Karpas-422 (cell line): Measurements from ENCODE around the gene MED14. TPM values are rescaled to one million over a fixed set of nuclear protein-coding genes. Genes with fewer than 3 reads are reported as not detected.
"Not testable (repeated sequence)": the region's sequence is repeated elsewhere in the genome, so short reads cannot be mapped to it uniquely, and the experiment has no call there.

Experiments
- DNase-seq: peaks from one replicate; pipeline ENCODE4 v3.0.0-alpha.2; 2015
- H2AFZ ChIP-seq: fragments of 200-600 bp; sonication (generic); 2 replicates; pipeline ENCODE4 v1.6.1; 2014; ENCODE audit warnings: antibody characterized with exemption, low read length, mixed read lengths
- H3K27ac ChIP-seq: fragments of 200-600 bp; sonication (generic); 2 replicates; pipeline ENCODE4 v1.5.1; 2014; ENCODE audit warnings: mild to moderate bottlenecking, low read length, moderate library complexity
- H3K27me3 ChIP-seq: fragments of 200-600 bp; sonication (generic); 2 replicates; pipeline ENCODE4 v1.6.1; 2014; ENCODE audit warnings: low read length, mixed read lengths
- H3K36me3 ChIP-seq: fragments of 200-600 bp; sonication (generic); 2 replicates; pipeline ENCODE4 v1.6.1; 2014; ENCODE audit warnings: low read length, mixed read lengths; ENCODE audit not compliant: insufficient read depth
- H3K4me1 ChIP-seq: fragments of 200-600 bp; sonication (generic); 2 replicates; pipeline ENCODE4 v1.6.1; 2014; ENCODE audit warnings: mild to moderate bottlenecking, low read length, mixed read lengths
- H3K4me2 ChIP-seq: fragments of 200-600 bp; sonication (generic); 2 replicates; pipeline ENCODE4 v1.6.1; 2014; ENCODE audit warnings: low read length, low read depth, mild to moderate bottlenecking; ENCODE audit not compliant: poor library complexity, severe bottlenecking
- H3K4me3 ChIP-seq: fragments of 200-600 bp; sonication (generic); 2 replicates; pipeline ENCODE4 v1.5.1; 2014; ENCODE audit warnings: mild to moderate bottlenecking, antibody characterized with exemption, low read length, mixed read lengths
- H3K79me2 ChIP-seq: fragments of 200-600 bp; sonication (generic); 2 replicates; pipeline ENCODE4 v1.6.1; 2014; ENCODE audit warnings: mild to moderate bottlenecking, low read length, mixed read lengths
- H3K9ac ChIP-seq: fragments of 200-600 bp; sonication (generic); 2 replicates; pipeline ENCODE4 v1.6.0; 2014; ENCODE audit warnings: low read length
- H3K9me2 ChIP-seq: fragments of 200-600 bp; sonication (generic), shearing (Covaris generic); replicated peaks from 2 replicates; pipeline ENCODE4 v1.6.0; 2014; ENCODE audit warnings: mild to moderate bottlenecking, low read length, moderate library complexity; ENCODE audit not compliant: insufficient read depth
- H3K9me3 ChIP-seq: fragments of 300-700, 200-600 bp; sonication (generic); 2 replicates; pipeline ENCODE4 v1.6.1; 2014; ENCODE audit warnings: low read length, mixed read lengths
- H4K20me1 ChIP-seq: fragments of 200-600 bp; sonication (generic); 2 replicates; pipeline ENCODE4 v1.6.1; 2014; ENCODE audit warnings: mild to moderate bottlenecking, antibody characterized with exemption, low read length, low read depth; ENCODE audit not compliant: insufficient read depth
- total RNA-seq: library from RNA; depleted of rRNA; stranded (reverse); fragments of >200 nt; shearing (Covaris generic); gene quantifications from 2 replicates; pipeline ENCODE4 v1.2.3, GENCODE V29; 2014; ENCODE audit warnings: low replicate concordance; rRNA removed

Gene MED14
- total RNA-seq: 37.9 and 77.9 TPM in 2 replicates

DNA sequence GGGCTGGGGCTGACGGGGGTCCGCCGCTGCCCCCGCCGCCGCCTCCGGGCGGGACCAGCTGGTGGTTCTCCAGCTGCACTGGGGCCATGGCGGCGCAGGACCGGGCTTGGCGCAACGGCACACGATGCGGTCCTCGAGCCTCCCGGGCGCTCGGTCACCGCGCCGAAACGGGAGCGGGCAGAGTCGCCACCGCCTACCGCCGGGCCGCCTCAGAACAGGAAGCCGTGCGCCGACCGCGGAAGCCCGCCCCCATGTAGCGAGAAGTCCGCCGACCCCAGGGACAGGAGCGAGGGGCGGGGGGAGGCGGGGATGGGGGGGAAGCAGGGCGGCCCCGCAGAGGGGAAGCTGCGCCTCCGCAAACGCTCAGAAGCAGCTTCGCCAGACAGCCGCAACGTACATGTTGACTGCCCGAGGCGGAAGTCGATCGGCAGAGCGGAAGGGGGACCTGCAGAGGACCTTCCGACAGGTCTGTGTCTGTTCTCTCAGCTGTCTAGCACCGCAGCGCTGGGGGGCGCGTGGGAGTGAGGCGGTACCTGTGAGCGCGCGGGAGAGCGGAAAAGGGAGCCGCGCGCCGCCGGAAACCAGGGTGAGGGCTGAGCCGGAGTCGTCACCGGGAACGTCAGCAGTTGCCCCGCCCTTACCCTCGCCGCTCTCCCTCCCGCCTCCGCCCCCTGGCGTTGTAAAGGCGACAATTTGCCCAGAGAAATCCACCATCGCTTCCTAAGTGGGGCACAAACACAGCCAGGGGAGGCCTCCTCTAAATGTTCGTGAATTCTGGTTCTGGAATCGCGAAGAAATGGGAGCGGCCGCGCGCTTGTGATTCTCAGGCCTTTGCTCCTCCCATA lies at the start of gene MED14:
Gene MED14 (minus strand): TSS at position 218 of the 845 bp plus-strand sequence. CDS start 130 bp downstream, at position 88.
- H4K20me1 ChIP-seq: peaks cover 6% of the 10 kb centered on the region; the same call in 1 of the 2 replicates
- H3K9ac ChIP-seq: peak within 1 kb of the TSS; percentile 87
- H3K4me3 ChIP-seq: peak within 1 kb of the TSS; percentile 94
- no peaks in the 10 kb centered on the region for H3K36me3 ChIP-seq
- no peaks in the 10 kb centered on the region for H3K9me2 ChIP-seq
- H3K79me2 ChIP-seq: peaks cover 45% of the 10 kb centered on the region
- no peaks in the 10 kb centered on the region for H3K9me3 ChIP-seq
- peak within 1 kb of the TSS; percentile 93 for H3K4me2 ChIP-seq
- no peaks in the 10 kb centered on the region for H3K27me3 ChIP-seq
- DNase-seq: peak; percentile 97
- H2AFZ ChIP-seq: peak within 1 kb of the TSS; percentile 93
- H3K27ac ChIP-seq: peak within 1 kb of the TSS; percentile 74
- peaks cover 36% of the 10 kb centered on the region for H3K4me1 ChIP-seq

DNA sequence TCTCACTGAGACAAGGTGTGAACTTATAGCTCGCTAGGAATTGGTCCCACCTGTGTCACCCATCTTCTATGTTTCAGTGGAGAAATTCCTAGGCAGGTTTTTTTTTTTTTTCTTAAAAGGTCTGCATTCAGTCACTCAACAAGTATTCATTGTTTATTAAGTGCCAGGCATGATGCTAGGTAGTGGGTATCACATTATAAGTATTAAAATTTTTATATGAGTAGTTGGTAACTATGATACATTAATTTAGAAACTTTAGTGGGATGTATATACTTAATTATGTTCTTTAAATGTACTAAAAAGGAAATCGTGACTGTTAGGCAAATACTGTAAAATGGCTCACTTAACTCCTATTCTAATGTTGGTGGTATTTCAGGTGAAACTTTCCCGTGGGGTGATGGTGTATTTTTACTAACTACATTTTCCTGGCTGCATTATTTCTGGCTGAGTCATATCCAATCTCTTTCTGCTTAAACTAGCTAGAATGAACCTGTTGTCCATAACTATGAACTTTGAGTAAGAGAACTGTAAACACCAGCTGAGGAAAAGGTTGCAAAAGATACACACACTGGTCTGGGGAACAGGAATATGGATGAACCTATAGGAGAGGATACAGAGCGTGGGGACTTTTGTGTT lies 49.3 kb upstream of the MED14 start:
- Histone ChIP-seq H3K4me2 (no peak overlapping the region), H3K36me3 (no peaks in the 10 kb centered on the region), H3K4me3 (no peak overlapping the region), H3K4me1 (no peaks in the 10 kb centered on the region), H3K27ac (no peak overlapping the region), H3K9me2 (no peaks in the 10 kb centered on the region), H3K79me2 (no peaks in the 10 kb centered on the region), H4K20me1 (no peaks in the 10 kb centered on the region), H3K9ac (no peak overlapping the region), H3K9me3 (no peaks in the 10 kb centered on the region), H2AFZ (no peak overlapping the region), H3K27me3 (no peaks in the 10 kb centered on the region)
- no peak for DNase-seq

DNA sequence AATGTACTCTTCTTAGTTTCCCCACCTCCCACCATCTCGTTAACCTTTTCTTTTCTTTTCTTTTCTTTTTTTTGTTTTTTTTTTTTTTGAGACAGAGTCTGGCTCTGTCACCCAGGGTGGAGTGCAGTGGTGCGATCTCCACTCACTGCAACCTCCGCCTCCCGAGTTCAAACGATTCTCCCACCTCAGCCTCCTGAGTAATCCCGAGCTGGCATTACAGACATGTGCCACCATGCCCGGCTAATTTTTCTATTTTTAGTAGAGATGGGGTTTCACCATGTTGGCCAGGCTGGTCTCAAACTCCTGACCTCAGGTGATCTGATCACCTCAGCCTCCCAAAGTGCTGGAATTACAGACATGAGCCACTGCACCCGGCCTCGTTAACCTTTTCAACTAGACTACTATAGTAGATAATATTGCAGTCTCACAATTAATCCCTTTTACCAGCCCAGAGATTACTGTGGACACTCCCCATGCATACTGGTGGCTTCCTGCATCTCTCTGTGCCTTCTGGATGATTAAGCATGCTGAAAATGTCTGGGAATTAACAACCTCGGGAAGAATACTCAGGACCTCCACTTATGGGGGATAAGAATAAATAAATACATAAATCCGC lies 47.4 kb upstream of the MED14 start:
- H3K4me2 ChIP-seq, H2AFZ ChIP-seq, H3K4me3 ChIP-seq, H3K9me2 ChIP-seq, H3K79me2 ChIP-seq, H3K9me3 ChIP-seq, DNase-seq, H3K9ac ChIP-seq, H3K4me1 ChIP-seq, H3K36me3 ChIP-seq, H3K27ac ChIP-seq, H4K20me1 ChIP-seq, H3K27me3 ChIP-seq: not testable (repeated sequence)

DNA sequence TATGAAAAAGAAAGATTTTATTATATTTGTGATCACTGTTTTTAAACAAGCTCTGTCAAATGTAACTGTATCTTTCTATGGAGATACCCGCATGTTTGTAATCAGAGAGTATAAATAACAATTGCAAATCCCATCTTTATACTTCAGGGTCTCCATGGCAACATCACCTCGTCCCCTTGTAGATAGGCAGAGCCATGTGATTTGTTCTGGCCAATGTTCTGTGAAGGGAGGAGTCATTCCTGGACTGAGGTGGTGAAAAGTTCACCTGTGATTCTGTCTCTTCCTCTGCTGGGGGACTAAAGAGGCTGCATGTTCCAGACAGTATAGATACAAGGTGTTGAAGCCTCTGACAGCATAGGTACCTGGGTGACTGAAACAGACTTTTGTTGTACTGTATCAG lies 45.6 kb upstream of the MED14 start:
- no peaks in the 10 kb centered on the region for H3K36me3 ChIP-seq
- no peaks in the 10 kb centered on the region for H3K9me3 ChIP-seq

DNA sequence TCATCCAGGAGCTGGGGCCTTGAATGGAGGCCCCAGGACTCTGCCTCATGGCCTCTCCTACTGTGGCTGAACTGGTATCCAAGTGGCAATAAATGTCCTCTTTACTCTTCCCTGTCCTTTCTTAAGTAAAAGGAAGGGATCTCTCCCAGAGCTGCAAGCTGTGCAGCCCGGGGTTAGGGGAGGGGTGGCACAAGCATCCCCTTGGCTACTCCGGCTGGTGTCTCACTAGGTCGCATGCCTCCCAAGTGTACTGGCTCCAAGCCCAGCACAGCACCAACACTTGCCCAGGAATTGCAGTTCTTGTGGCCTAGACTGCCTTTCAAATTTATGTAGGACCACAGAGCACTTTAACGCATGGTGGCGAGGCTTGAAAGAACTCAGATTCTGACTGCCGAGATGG lies 44.7 kb upstream of the MED14 start:
- Histone ChIP-seq H3K4me2 (no peak overlapping the region), H3K79me2 (no peaks in the 10 kb centered on the region), H3K4me1 (no peaks in the 10 kb centered on the region), H4K20me1 (no peaks in the 10 kb centered on the region), H3K4me3 (no peak overlapping the region), H3K27me3 (no peaks in the 10 kb centered on the region), H3K9ac (no peak overlapping the region), H3K9me2 (no peaks in the 10 kb centered on the region), H2AFZ (no peak overlapping the region), H3K36me3 (no peaks in the 10 kb centered on the region), H3K27ac (no peak overlapping the region), H3K9me3 (no peaks in the 10 kb centered on the region)
- DNase-seq: no peak

More for the DNA sequence above, 45.6 kb upstream of the MED14 start:
- Histone ChIP-seq H3K79me2 (no peaks in the 10 kb centered on the region), H2AFZ (no peak overlapping the region), H4K20me1 (no peaks in the 10 kb centered on the region), H3K4me1 (no peaks in the 10 kb centered on the region), H3K4me3 (no peak overlapping the region), H3K27ac (no peak overlapping the region), H3K9me2 (no peaks in the 10 kb centered on the region), H3K9ac (no peak overlapping the region), H3K27me3 (no peaks in the 10 kb centered on the region), H3K4me2 (no peak overlapping the region)
- no peak for DNase-seq

DNA sequence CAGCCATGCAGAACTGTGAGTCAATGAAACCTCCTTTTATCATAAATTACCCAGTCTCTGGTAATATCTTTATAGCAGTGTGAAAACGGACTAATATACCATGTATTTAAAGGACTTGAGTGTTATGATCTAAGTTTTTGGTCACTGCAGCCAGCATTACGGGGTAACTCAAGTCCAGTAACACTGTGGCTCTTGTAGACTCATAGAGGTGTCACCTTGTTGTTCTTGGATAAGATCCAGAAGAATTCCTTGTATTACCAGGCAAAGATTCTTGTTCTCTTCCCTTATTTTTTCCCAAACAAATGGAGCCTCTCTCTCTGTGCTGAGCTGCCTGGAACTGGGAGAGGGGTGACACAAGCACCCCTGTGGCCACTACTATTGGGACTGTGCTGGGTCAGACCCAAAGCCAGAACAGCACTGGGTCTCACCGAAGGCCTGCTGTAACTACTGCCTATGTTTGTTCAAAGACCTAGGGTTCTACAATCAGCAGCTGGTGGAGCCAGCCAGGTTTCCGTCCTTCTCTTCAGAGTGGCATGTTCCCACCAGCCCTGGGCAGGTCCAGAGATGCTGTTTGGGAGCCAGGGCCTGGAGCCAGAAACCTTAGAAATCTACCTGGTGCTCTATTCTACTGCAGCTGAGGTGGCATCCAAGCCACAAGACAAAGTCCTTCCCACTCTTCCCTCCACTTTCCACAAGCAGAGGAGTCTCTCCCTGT lies 43.7 kb upstream of the MED14 start:
- no peak overlapping the region for H3K9ac ChIP-seq
- H3K36me3 ChIP-seq: no peaks in the 10 kb centered on the region
- no peak overlapping the region for H3K27ac ChIP-seq
- H3K4me3 ChIP-seq: no peak overlapping the region
- H2AFZ ChIP-seq: no peak overlapping the region
- H3K79me2 ChIP-seq: no peaks in the 10 kb centered on the region
- no peaks in the 10 kb centered on the region for H4K20me1 ChIP-seq
- H3K4me2 ChIP-seq: no peak overlapping the region
- no peaks in the 10 kb centered on the region for H3K4me1 ChIP-seq
- no peaks in the 10 kb centered on the region for H3K27me3 ChIP-seq
- H3K9me3 ChIP-seq: no peaks in the 10 kb centered on the region
- H3K9me2 ChIP-seq: no peaks in the 10 kb centered on the region
- no peak for DNase-seq

DNA sequence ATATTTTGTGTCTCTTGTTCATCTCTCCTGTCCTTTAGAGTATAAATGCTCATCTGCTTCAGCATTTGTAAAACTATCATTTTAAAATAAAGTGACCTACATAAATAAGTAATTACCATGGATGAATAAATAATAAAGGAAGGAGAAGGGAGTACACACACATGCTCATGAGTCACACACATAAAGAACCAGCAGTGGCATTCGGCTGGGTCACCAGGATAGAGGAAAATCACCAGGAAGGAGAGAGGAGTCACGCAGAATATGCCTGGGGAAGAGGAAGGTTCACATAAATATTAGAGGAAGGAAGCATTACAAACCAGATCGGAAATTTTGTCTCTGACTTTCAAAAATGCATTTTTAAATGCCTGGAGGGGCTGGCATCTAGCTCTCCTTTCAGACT lies 38.5 kb upstream of the MED14 start:
- Histone ChIP-seq H3K4me2 (no peak overlapping the region), H3K9ac (no peak overlapping the region), H3K36me3 (no peaks in the 10 kb centered on the region)

DNA sequence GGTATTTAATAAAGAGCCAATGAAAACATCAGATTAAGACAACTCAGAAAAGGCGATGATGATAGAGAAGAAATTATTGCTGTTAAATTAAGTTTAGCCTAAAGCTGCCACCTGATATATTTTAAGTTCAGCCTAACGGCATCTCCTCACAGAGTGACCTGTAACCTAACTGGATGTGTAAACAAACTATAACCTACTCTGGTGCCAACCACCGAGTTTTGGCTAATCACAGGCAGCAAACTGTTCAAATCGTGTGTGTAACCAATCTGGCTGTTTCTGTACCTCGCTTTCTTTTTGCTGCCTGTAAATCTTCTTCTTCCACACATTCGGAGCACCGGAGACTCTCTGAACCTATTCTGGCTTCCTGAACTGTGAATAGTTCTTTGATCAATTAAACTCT lies 37.8 kb upstream of the MED14 start:
- H3K9me2 ChIP-seq: no peaks in the 10 kb centered on the region
- no peaks in the 10 kb centered on the region for H3K36me3 ChIP-seq
- H2AFZ ChIP-seq: no peak overlapping the region
- H3K4me3 ChIP-seq: no peak overlapping the region
- no peaks in the 10 kb centered on the region for H3K27me3 ChIP-seq
- H3K79me2 ChIP-seq: no peaks in the 10 kb centered on the region
- no peak overlapping the region for H3K4me2 ChIP-seq
- no peaks in the 10 kb centered on the region for H3K9me3 ChIP-seq
- no peaks in the 10 kb centered on the region for H3K4me1 ChIP-seq
- H4K20me1 ChIP-seq: no peaks in the 10 kb centered on the region
- no peak overlapping the region for H3K9ac ChIP-seq
- H3K27ac ChIP-seq: no peak overlapping the region
- no peak for DNase-seq

More for the DNA sequence above, 38.5 kb upstream of the MED14 start:
- Histone ChIP-seq H3K27me3 (no peaks in the 10 kb centered on the region), H3K4me3 (no peak overlapping the region), H3K4me1 (no peaks in the 10 kb centered on the region), H3K79me2 (no peaks in the 10 kb centered on the region), H3K9me3 (no peaks in the 10 kb centered on the region), H3K9me2 (no peaks in the 10 kb centered on the region), H3K27ac (no peak overlapping the region), H4K20me1 (no peaks in the 10 kb centered on the region), H2AFZ (0 out of 2 replicates have a peak overlapping the region, but pooled peaks have one; percentile 49)
- no peak for DNase-seq
